Measurements from ENCODE around the gene LOXL1. TPM values are rescaled to one million over a fixed set of nuclear protein-coding genes. Genes with fewer than 3 reads are reported as not detected.

Gene LOXL1, protein sequence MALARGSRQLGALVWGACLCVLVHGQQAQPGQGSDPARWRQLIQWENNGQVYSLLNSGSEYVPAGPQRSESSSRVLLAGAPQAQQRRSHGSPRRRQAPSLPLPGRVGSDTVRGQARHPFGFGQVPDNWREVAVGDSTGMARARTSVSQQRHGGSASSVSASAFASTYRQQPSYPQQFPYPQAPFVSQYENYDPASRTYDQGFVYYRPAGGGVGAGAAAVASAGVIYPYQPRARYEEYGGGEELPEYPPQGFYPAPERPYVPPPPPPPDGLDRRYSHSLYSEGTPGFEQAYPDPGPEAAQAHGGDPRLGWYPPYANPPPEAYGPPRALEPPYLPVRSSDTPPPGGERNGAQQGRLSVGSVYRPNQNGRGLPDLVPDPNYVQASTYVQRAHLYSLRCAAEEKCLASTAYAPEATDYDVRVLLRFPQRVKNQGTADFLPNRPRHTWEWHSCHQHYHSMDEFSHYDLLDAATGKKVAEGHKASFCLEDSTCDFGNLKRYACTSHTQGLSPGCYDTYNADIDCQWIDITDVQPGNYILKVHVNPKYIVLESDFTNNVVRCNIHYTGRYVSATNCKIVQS
- 35.1 TPM for total RNA-seq

DNA sequence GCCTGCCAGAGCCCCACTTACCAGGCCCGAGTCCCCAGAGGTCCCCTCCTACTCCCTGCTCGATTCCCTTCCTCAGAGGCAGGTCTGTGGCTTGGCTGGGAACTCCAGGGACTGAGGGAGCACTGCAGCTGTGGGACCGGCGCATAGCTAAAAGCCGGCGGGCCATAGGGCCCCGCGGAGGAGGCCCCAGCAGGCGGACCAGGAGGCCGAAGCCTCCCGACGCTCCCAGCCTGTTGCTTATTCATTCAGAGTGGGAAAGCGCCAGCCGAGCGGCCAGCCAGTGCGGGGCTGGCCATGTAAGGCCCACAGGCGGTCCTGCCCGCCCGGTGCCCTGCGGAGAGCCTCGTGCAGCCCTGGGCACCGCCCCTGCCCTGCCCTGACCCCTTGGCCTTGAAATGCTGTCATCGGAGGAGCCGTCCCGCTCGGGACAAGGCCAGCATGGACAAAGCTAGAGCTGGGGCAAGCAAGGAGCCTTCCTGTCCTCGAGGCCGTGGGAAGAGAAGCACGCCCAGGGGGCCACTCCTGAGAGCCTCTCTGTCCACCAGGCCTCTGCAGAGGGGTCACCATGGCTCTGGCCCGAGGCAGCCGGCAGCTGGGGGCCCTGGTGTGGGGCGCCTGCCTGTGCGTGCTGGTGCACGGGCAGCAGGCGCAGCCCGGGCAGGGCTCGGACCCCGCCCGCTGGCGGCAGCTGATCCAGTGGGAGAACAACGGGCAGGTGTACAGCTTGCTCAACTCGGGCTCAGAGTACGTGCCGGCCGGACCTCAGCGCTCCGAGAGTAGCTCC, at the start of gene LOXL1:
Gene LOXL1 (plus strand): TSS at position 244 of the 784 bp plus-strand sequence. CDS start 322 bp downstream, at position 566.

DNA sequence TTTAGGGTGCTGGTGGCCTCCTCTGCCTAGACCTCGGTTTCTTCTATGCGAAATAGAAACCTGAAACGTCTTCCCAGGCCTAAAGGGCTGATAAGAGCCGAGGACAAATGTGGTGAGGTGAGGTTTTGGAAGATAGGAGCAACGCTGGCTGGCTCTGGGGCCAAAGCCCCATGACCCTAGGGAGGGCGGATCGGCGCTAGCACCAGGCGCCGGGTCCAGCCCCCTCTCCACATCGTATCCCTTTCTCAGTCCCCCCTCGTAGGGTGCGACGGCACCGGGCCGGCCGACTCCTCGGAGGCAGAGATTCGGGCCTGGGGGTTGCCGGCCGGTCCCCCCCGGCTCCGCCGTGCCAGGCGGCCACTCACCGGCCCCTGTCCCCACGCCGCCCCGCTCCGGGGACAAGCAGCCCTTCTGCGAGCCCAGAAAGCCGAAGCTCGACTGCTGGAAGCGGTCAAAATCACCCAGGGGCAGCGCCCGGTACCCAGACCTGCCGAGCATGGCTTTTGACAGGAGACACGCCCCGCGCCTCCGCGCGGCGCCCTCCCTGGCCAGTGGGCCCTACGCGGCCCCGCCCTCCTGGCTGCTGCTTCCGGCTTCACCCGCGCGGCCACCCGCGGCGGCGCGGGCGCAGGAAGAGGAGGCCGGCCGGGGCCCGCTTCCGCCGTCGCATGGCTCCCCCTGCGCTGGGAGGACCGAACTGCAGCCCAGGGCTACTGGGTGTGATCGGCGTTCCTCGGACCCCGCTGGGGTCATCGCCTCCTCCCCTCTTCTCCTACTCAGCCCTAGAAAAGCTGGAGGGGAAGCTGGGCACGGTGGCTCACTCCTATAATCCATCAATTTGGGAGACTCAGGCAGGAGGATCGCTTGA, 65.7 kb downstream of the LOXL1 start, which contains the start of gene STOML1:
Gene STOML1 (minus strand): TSS at position 570 of the 868 bp plus-strand sequence. CDS start 72 bp downstream, at position 498.

DNA sequence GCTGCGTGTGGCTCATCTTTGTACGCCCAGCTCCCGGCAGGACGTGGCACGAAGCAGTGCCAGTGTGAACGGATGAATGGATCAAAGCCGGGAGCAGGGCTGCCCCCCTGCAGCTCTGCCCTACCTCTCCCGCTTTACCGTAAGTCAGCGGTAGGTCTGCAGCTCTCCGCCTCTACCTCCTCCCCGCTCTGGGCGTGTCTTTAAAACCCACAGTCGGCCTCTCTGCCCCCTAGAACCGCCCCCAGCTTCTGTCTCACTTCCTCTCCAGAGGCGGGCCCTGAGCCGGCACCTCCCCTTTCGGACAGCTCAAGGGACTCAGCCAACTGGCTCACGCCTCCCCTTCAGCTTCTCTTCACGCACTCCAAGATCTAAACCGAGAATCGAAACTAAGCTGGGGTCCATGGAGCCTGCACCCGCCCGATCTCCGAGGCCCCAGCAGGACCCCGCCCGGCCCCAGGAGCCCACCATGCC, 68.2 kb downstream of the LOXL1 start, which contains the start of gene PML:
Gene PML (plus strand): TSS at position 304 of the 471 bp plus-strand sequence. CDS start 97 bp downstream, at position 401.

Other genes with a start within 250 kb of the LOXL1 start
- 112 TPM for gene CD276, start 242.1 kb upstream of the LOXL1 start, total RNA-seq
- gene INSYN1, start 173.1 kb upstream of the LOXL1 start, total RNA-seq, result 7.9 TPM
- not detected for gene TBC1D21, start 52.9 kb upstream of the LOXL1 start, total RNA-seq
- gene STOML1, start 65.8 kb downstream of the LOXL1 start, total RNA-seq, result 16.5 TPM
- 52.3 TPM for gene PML, start 68.3 kb downstream of the LOXL1 start, total RNA-seq
- gene GOLGA6A, start 156.1 kb downstream of the LOXL1 start, total RNA-seq, result not detected
- gene ISLR2, start 204.1 kb downstream of the LOXL1 start, total RNA-seq, result 2.2 TPM
- gene ISLR, start 247.2 kb downstream of the LOXL1 start, total RNA-seq, result 70.4 TPM

Measured in metanephros (tissue), 1 donor.